H9 (cell line): ENCODE data around the gene MAN1A1. TPM values are rescaled to one million over a fixed set of nuclear protein-coding genes. Genes with fewer than 3 reads are reported as not detected.

Experiments used
- DNase-seq: peaks from one replicate; pipeline ENCODE4 v3.0.0-alpha.2; 2017
- H2AFZ ChIP-seq: one replicate; pipeline ENCODE4 v1.6.1; 2013; ENCODE audit warnings: mild to moderate bottlenecking, low read length, control low read depth, moderate library complexity
- H2AK5ac ChIP-seq: 2 replicates; pipeline ENCODE4 v1.6.1; 2013; ENCODE audit warnings: low read length, control low read depth, mixed read lengths; ENCODE audit not compliant: insufficient read length
- H2BK120ac ChIP-seq: one replicate; pipeline ENCODE4 v1.6.1; 2013; ENCODE audit warnings: low read depth, mild to moderate bottlenecking, low read length, control low read depth, inconsistent platforms; ENCODE audit not compliant: poor library complexity, severe bottlenecking
- H2BK12ac ChIP-seq: 2 replicates; pipeline ENCODE4 v1.6.1; 2013; ENCODE audit warnings: low read length, control low read depth, mixed read lengths, low read depth; ENCODE audit not compliant: insufficient read length
- H2BK15ac ChIP-seq: 2 replicates; pipeline ENCODE4 v1.6.1; 2013; ENCODE audit warnings: low read depth, low read length, control low read depth
- H2BK20ac ChIP-seq: one replicate; pipeline ENCODE4 v1.6.1; 2013; ENCODE audit warnings: low read depth, mild to moderate bottlenecking, low read length, control low read depth, inconsistent platforms; ENCODE audit not compliant: poor library complexity, severe bottlenecking
- H2BK5ac ChIP-seq: 2 replicates; pipeline ENCODE4 v1.6.1; 2013; ENCODE audit warnings: low read length, control low read depth, mixed read lengths; ENCODE audit not compliant: insufficient read length
- H3K14ac ChIP-seq: 2 replicates; pipeline ENCODE4 v1.6.1; 2013; ENCODE audit warnings: low read length, control low read depth; ENCODE audit not compliant: insufficient read depth
- H3K18ac ChIP-seq: 2 replicates; pipeline ENCODE4 v1.6.1; 2013; ENCODE audit warnings: low read depth, mild to moderate bottlenecking, mixed read lengths, low read length, control low read depth; ENCODE audit not compliant: insufficient read length
- H3K23ac ChIP-seq: 2 replicates; pipeline ENCODE4 v1.6.1; 2013; ENCODE audit warnings: low read length, control low read depth, mixed read lengths, low read depth; ENCODE audit not compliant: insufficient read length
- H3K23me2 ChIP-seq: 2 replicates; pipeline ENCODE4 v1.6.1; 2013; ENCODE audit warnings: low read depth, mild to moderate bottlenecking, mixed read lengths, low read length, control low read depth; ENCODE audit not compliant: insufficient read length, poor library complexity, severe bottlenecking
- H3K27ac ChIP-seq: 2 replicates; pipeline ENCODE4 v1.5.1; 2013; ENCODE audit warnings: low read length, control low read depth, mixed read lengths, low read depth; ENCODE audit not compliant: insufficient read length
- H3K27me3 ChIP-seq: 2 replicates; pipeline ENCODE4 v1.6.1; 2013; ENCODE audit warnings: low read length, control low read depth, inconsistent platforms; ENCODE audit not compliant: insufficient read depth
- H3K4ac ChIP-seq: 2 replicates; pipeline ENCODE4 v1.6.1; 2013; ENCODE audit warnings: low read depth, mild to moderate bottlenecking, control low read depth, inconsistent platforms, low read length, moderate library complexity
- H3K4me1 ChIP-seq: 2 replicates; pipeline ENCODE4 v1.6.1; 2013; ENCODE audit warnings: low read length, control low read depth, inconsistent platforms; ENCODE audit not compliant: insufficient read depth
- H3K4me2 ChIP-seq: 2 replicates; pipeline ENCODE4 v1.6.1; 2013; ENCODE audit warnings: low read length, control low read depth, mixed read lengths; ENCODE audit not compliant: insufficient read length, insufficient read depth
- H3K56ac ChIP-seq: 2 replicates; pipeline ENCODE4 v1.6.1; 2013; ENCODE audit warnings: low read depth, mild to moderate bottlenecking, mixed read lengths, low read length, control low read depth; ENCODE audit not compliant: insufficient read length
- H3K79me1 ChIP-seq: 2 replicates; pipeline ENCODE4 v1.6.1; 2013; ENCODE audit warnings: low read depth, mild to moderate bottlenecking, moderate library complexity, low read length, control low read depth, inconsistent platforms; ENCODE audit not compliant: insufficient read depth, poor library complexity, severe bottlenecking
- H3K79me2 ChIP-seq: 2 replicates; pipeline ENCODE4 v1.6.1; 2013; ENCODE audit warnings: low read length, control low read depth, inconsistent platforms; ENCODE audit not compliant: insufficient read depth
- H3K9ac ChIP-seq: 2 replicates; pipeline ENCODE4 v1.6.1; 2013; ENCODE audit warnings: low read length, control low read depth, mixed read lengths; ENCODE audit not compliant: insufficient read length; ENCODE audit errors: extremely low read depth
- H3K9me3 ChIP-seq: one replicate; pipeline ENCODE4 v1.6.1; 2013; ENCODE audit warnings: low read depth, low read length, inconsistent platforms; ENCODE audit not compliant: control insufficient read depth
- H3T11ph ChIP-seq: one replicate; pipeline ENCODE4 v1.6.1; 2013; ENCODE audit warnings: mild to moderate bottlenecking, low read length, control low read depth, inconsistent platforms
- H4K20me1 ChIP-seq: one replicate; pipeline ENCODE4 v1.6.1; 2013; ENCODE audit not compliant: control insufficient read depth, insufficient read length, insufficient read depth
- H4K5ac ChIP-seq: 2 replicates; pipeline ENCODE4 v1.6.1; 2013; ENCODE audit warnings: low read depth, mild to moderate bottlenecking, mixed read lengths, low read length, control low read depth; ENCODE audit not compliant: insufficient read length
- H4K8ac ChIP-seq: replicated peaks from 2 replicates; pipeline ENCODE4 v1.6.1; 2013; ENCODE audit warnings: low read length, control low read depth, mixed read lengths, low read depth; ENCODE audit not compliant: insufficient read length
- H4K91ac ChIP-seq: 2 replicates; pipeline ENCODE4 v1.6.1; 2013; ENCODE audit warnings: low read depth, mild to moderate bottlenecking, moderate library complexity, mixed read lengths, low read length, control low read depth; ENCODE audit not compliant: insufficient read length
- H3K27ac Mint-ChIP-seq, 3 experiments: 2 replicates in 2 of 3; 3 replicates in 1 of 3; pipeline ENCODE4 v1.8.0; 2020 to 2021; ENCODE audit warnings: mixed read lengths in 3 of 3, mild to moderate bottlenecking in 1 of 3, moderate library complexity in 1 of 3
- H3K27me3 Mint-ChIP-seq: 2 replicates; pipeline ENCODE4 v1.8.0; 2021; ENCODE audit warnings: low read depth, mild to moderate bottlenecking, moderate library complexity, mixed read lengths
- H3K36me3 Mint-ChIP-seq, 3 experiments: 2 replicates in 2 of 3; 3 replicates in 1 of 3; pipeline ENCODE4 v1.8.0; 2020 to 2021; ENCODE audit warnings: low read depth in 3 of 3, mixed read lengths in 3 of 3; ENCODE audit not compliant: insufficient read depth in 1 of 3
- H3K4me1 Mint-ChIP-seq, 2 experiments: 2 replicates each; pipeline ENCODE4 v1.8.0; 2020; ENCODE audit warnings: mixed read lengths in 2 of 2
- H3K4me3 Mint-ChIP-seq, 2 experiments: 2 replicates in 1 of 2; 3 replicates in 1 of 2; pipeline ENCODE4 v1.8.0; 2020 to 2021; ENCODE audit warnings: mild to moderate bottlenecking in 2 of 2, mixed read lengths in 2 of 2, moderate library complexity in 1 of 2
- H3K9me3 Mint-ChIP-seq, 2 experiments: 2 replicates in 1 of 2; 3 replicates in 1 of 2; pipeline ENCODE4 v1.8.0; 2020; ENCODE audit warnings: mild to moderate bottlenecking in 2 of 2, mixed read lengths in 2 of 2, moderate library complexity in 1 of 2
- CTCF ChIP-seq: fragments of 200-600 bp; sonication (generic); conservative IDR thresholded peaks from 3 replicates; pipeline ENCODE4 v1.8.0; 2021; ENCODE audit warnings: antibody characterized with exemption, mild to moderate bottlenecking
- WGBS: extraction: QIAGEN DNeasy Blood & Tissue Kit; methylation state at CpG from one replicate; pipeline ENCODE4 v1.1.7; 2013; ENCODE audit warnings: missing lambda C conversion rate, low lambda C conversion rate, mixed read lengths; ENCODE audit not compliant: insufficient read length; ENCODE audit errors: extremely low coverage; 5-methylcytosine and 5-hydroxymethylcytosine counted together
- total RNA-seq: library from RNA; stranded (reverse); gene quantifications from 2 replicates; pipeline ENCODE4 v1.2.1, GENCODE V29; 2021

Gene MAN1A1
- total RNA-seq, 1 experiment from 2014 or later, result 1.6 TPM

- no peak overlapping the region for H4K91ac ChIP-seq
- H3K4me1 Mint-ChIP-seq, result no peaks in the 10 kb centered on the region
- no peak overlapping the region for H3K18ac ChIP-seq
- H4K20me1 ChIP-seq, result no peaks in the 10 kb centered on the region
- no peak overlapping the region for H4K5ac ChIP-seq
- no peak overlapping the region for H3K27ac ChIP-seq
- H2BK12ac ChIP-seq, result no peak overlapping the region
- H3T11ph ChIP-seq, result no peak overlapping the region
- H4K8ac ChIP-seq, result no peak overlapping the region
- no peaks in the 10 kb centered on the region for H3K27me3 Mint-ChIP-seq
- no peak for DNase-seq
- no peak overlapping the region for H3K4me3 Mint-ChIP-seq
- no CpG with 5 or more reads among the region's 3 CpGs for WGBS
- H3K4me1 ChIP-seq, result no peaks in the 10 kb centered on the region
- no peaks in the 10 kb centered on the region for H3K23me2 ChIP-seq
- H2AFZ ChIP-seq, result no peak overlapping the region
- no peak overlapping the region for H3K14ac ChIP-seq
- TF ChIP-seq CTCF, result no peak
- H2BK120ac ChIP-seq, result no peak overlapping the region
- no peaks in the 10 kb centered on the region for H3K79me1 ChIP-seq
- no peak overlapping the region for H3K27ac Mint-ChIP-seq
- H3K27me3 ChIP-seq, result no peaks in the 10 kb centered on the region
- no peaks in the 10 kb centered on the region for H3K9me3 ChIP-seq
- H3K9ac ChIP-seq, result no peak overlapping the region
- H2AK5ac ChIP-seq, result no peak overlapping the region
- no peak overlapping the region for H3K4ac ChIP-seq
- no peak overlapping the region for H2BK20ac ChIP-seq
- H3K23ac ChIP-seq, result no peak overlapping the region
- no peak overlapping the region for H2BK5ac ChIP-seq
- no peak overlapping the region for H3K56ac ChIP-seq
- H2BK15ac ChIP-seq, result no peak overlapping the region
- H3K79me2 ChIP-seq, result no peaks in the 10 kb centered on the region
- H3K36me3 Mint-ChIP-seq, result no peaks in the 10 kb centered on the region
- H3K9me3 Mint-ChIP-seq, result no peaks in the 10 kb centered on the region
- H3K4me2 ChIP-seq, result no peak overlapping the region
Observed at GRCh38 chr6:119247504-119247903, 102.1 kb downstream of the MAN1A1 start.
